Measurements from ENCODE around the gene POC1A.
"Not testable (repeated sequence)": the region's sequence is repeated elsewhere in the genome, so short reads cannot be mapped to it uniquely, and the experiment has no call there.

Gene POC1A

GRCh38 chr3:52051444-52051843, 102.8 kb downstream of the POC1A start:
- no peak for DNase-seq

- DNase-seq, result no peak
Observed at GRCh38 chr3:52050571-52050970, 103.7 kb downstream of the POC1A start.

GRCh38 chr3:52049503-52049902, 104.7 kb downstream of the POC1A start:
- DNase-seq, result no peak

GRCh38 chr3:52047295-52047960, 106.8 kb downstream of the POC1A start:
- peak in 54 of 56 donors; percentile 41 to 96 (median 86) for DNase-seq

- peak in 4 of 56 donors; percentile 62 to 74 (median 66) for DNase-seq
Observed at GRCh38 chr3:52046902-52047239, 107.4 kb downstream of the POC1A start.

- peak in 32 of 56 donors; percentile 30 to 74 (median 58) for DNase-seq
Observed at GRCh38 chr3:52046186-52046901, 107.9 kb downstream of the POC1A start.

- peak in 1 of 56 donors; percentile 23 for DNase-seq
Observed at GRCh38 chr3:52044869-52045619, 109.2 kb downstream of the POC1A start.

- DNase-seq, result no peak
Observed at GRCh38 chr3:52043750-52044149, 110.5 kb downstream of the POC1A start.

- not testable (repeated sequence) for DNase-seq
Observed at GRCh38 chr3:52043039-52043438, 111.2 kb downstream of the POC1A start.

GRCh38 chr3:52041118-52041731, 113.0 kb downstream of the POC1A start:
- peak in 51 of 56 donors; percentile 24 to 90 (median 68) for DNase-seq

GRCh38 chr3:52040600-52040999, 113.6 kb downstream of the POC1A start:
- peak in 5 of 56 donors; percentile 25 to 59 (median 32) for DNase-seq

- DNase-seq, result peak; percentile 47 to 99 (median 95)
Observed at GRCh38 chr3:52039846-52040245, 114.4 kb downstream of the POC1A start.

GRCh38 chr3:52039426-52039825, 114.8 kb downstream of the POC1A start:
- peak in 23 of 56 donors; percentile 38 to 88 (median 69) for DNase-seq

GRCh38 chr3:52038227-52038626, 116.0 kb downstream of the POC1A start:
- DNase-seq, result peak in 5 of 56 donors; percentile 15 to 45 (median 33)

GRCh38 chr3:52037291-52037690, 116.9 kb downstream of the POC1A start:
- no peak for DNase-seq

GRCh38 chr3:52036829-52037228, 117.4 kb downstream of the POC1A start:
- DNase-seq, result no peak

- no peak for DNase-seq
Observed at GRCh38 chr3:52036222-52036694, 118.0 kb downstream of the POC1A start.

- DNase-seq, result no peak
Observed at GRCh38 chr3:52034651-52035050, 119.6 kb downstream of the POC1A start.

GRCh38 chr3:52034212-52034611, 120.0 kb downstream of the POC1A start:
- no peak for DNase-seq

GRCh38 chr3:52033748-52034147, 120.5 kb downstream of the POC1A start:
- not testable (repeated sequence) for DNase-seq

- DNase-seq, result peak in 16 of 56 donors; percentile 37 to 70 (median 56)
Observed at GRCh38 chr3:52032702-52033408, 121.4 kb downstream of the POC1A start.

Measured in amygdala (tissue), 56 donors.